ENCODE data around the gene ARHGAP6. TPM values are rescaled to one million over a fixed set of nuclear protein-coding genes. Genes with fewer than 3 reads are reported as not detected.
"Not testable (repeated sequence)": the region's sequence is repeated elsewhere in the genome, so short reads cannot be mapped to it uniquely, and the experiment has no call there.

ARHGAP6 gene
- total RNA-seq, 1 experiment from 2014 or later: 0.21 TPM

GRCh38 chrX:11242704-11243103 is 423.0 kb downstream of the ARHGAP6 start:
- in situ Hi-C loops (cut with HindIII; ENCODE audit: low pct_unique_long_range_greater_than_20kb, low sequenced_read_pairs): no loop called here

GRCh38 chrX:11241720-11242119 is 424.0 kb downstream of the ARHGAP6 start:
- in situ Hi-C loops (cut with HindIII; ENCODE audit: low pct_unique_long_range_greater_than_20kb, low sequenced_read_pairs): no loop called here

More at GRCh38 chrX:11242704-11243103, 423.0 kb downstream of the ARHGAP6 start:
- no peak for DNase-seq (ENCODE audit: low read depth, low spot score)

GRCh38 chrX:11239230-11239629 is 426.5 kb downstream of the ARHGAP6 start:
- no peak for DNase-seq (ENCODE audit: low read depth, low spot score)
- in situ Hi-C loops (cut with HindIII; ENCODE audit: low pct_unique_long_range_greater_than_20kb, low sequenced_read_pairs): no loop called here

More at GRCh38 chrX:11241720-11242119, 424.0 kb downstream of the ARHGAP6 start:
- DNase-seq (ENCODE audit: low read depth, low spot score): no peak

- DNase-seq (ENCODE audit: low read depth, low spot score); in situ Hi-C loops (cut with HindIII; ENCODE audit: low pct_unique_long_range_greater_than_20kb, low sequenced_read_pairs): not testable (repeated sequence)
Measured at GRCh38 chrX:11235377-11235776, 430.3 kb downstream of the ARHGAP6 start.

GRCh38 chrX:11215191-11215921 is 450.4 kb downstream of the ARHGAP6 start:
- DNase-seq (ENCODE audit: low read depth, low spot score): no peak
- in situ Hi-C loops (cut with HindIII; ENCODE audit: low pct_unique_long_range_greater_than_20kb, low sequenced_read_pairs): no loop called here

GRCh38 chrX:11214346-11215190 is 451.2 kb downstream of the ARHGAP6 start:
- in situ Hi-C loops (cut with HindIII; ENCODE audit: low pct_unique_long_range_greater_than_20kb, low sequenced_read_pairs): no loop called here
- DNase-seq (ENCODE audit: low read depth, low spot score): no peak

- in situ Hi-C loops (cut with HindIII; ENCODE audit: low pct_unique_long_range_greater_than_20kb, low sequenced_read_pairs): no loop called here
- DNase-seq (ENCODE audit: low read depth, low spot score): no peak
Measured at GRCh38 chrX:11212741-11213140, 453.0 kb downstream of the ARHGAP6 start.

GRCh38 chrX:11210415-11210801 is 455.3 kb downstream of the ARHGAP6 start:
- no peak for DNase-seq (ENCODE audit: low read depth, low spot score)
- in situ Hi-C loops (cut with HindIII; ENCODE audit: low pct_unique_long_range_greater_than_20kb, low sequenced_read_pairs): no loop called here

GRCh38 chrX:11209798-11210414 is 455.8 kb downstream of the ARHGAP6 start:
- in situ Hi-C loops (cut with HindIII; ENCODE audit: low pct_unique_long_range_greater_than_20kb, low sequenced_read_pairs): no loop called here
- no peak for DNase-seq (ENCODE audit: low read depth, low spot score)

GRCh38 chrX:11206716-11207115 is 459.0 kb downstream of the ARHGAP6 start:
- in situ Hi-C loops (cut with HindIII; ENCODE audit: low pct_unique_long_range_greater_than_20kb, low sequenced_read_pairs): no loop called here
- no peak for DNase-seq (ENCODE audit: low read depth, low spot score)

- no peak for DNase-seq (ENCODE audit: low read depth, low spot score)
- in situ Hi-C loops (cut with HindIII; ENCODE audit: low pct_unique_long_range_greater_than_20kb, low sequenced_read_pairs): no loop called here
Measured at GRCh38 chrX:11205796-11206195, 459.9 kb downstream of the ARHGAP6 start.

- in situ Hi-C loops (cut with HindIII; ENCODE audit: low pct_unique_long_range_greater_than_20kb, low sequenced_read_pairs): no loop called here
- no peak for DNase-seq (ENCODE audit: low read depth, low spot score)
Measured at GRCh38 chrX:11197671-11198070, 468.0 kb downstream of the ARHGAP6 start.

GRCh38 chrX:11196476-11196875 is 469.2 kb downstream of the ARHGAP6 start:
- in situ Hi-C loops (cut with HindIII; ENCODE audit: low pct_unique_long_range_greater_than_20kb, low sequenced_read_pairs): no loop called here
- DNase-seq (ENCODE audit: low read depth, low spot score): no peak

- in situ Hi-C loops (cut with HindIII; ENCODE audit: low pct_unique_long_range_greater_than_20kb, low sequenced_read_pairs): no loop called here
- DNase-seq (ENCODE audit: low read depth, low spot score): no peak
Measured at GRCh38 chrX:11193035-11193469, 472.7 kb downstream of the ARHGAP6 start.

- in situ Hi-C loops (cut with HindIII; ENCODE audit: low pct_unique_long_range_greater_than_20kb, low sequenced_read_pairs): no loop called here
- DNase-seq (ENCODE audit: low read depth, low spot score): peak; percentile 0
Measured at GRCh38 chrX:11190745-11191510, 474.8 kb downstream of the ARHGAP6 start.

- in situ Hi-C loops (cut with HindIII; ENCODE audit: low pct_unique_long_range_greater_than_20kb, low sequenced_read_pairs): no loop called here
- DNase-seq (ENCODE audit: low read depth, low spot score): no peak
Measured at GRCh38 chrX:11189097-11189496, 476.6 kb downstream of the ARHGAP6 start.

- in situ Hi-C loops (cut with HindIII; ENCODE audit: low pct_unique_long_range_greater_than_20kb, low sequenced_read_pairs): no loop called here
- no peak for DNase-seq (ENCODE audit: low read depth, low spot score)
Measured at GRCh38 chrX:11188664-11189063, 477.1 kb downstream of the ARHGAP6 start.

GRCh38 chrX:11187001-11187400 is 478.7 kb downstream of the ARHGAP6 start:
- in situ Hi-C loops (cut with HindIII; ENCODE audit: low pct_unique_long_range_greater_than_20kb, low sequenced_read_pairs): no loop called here
- DNase-seq (ENCODE audit: low read depth, low spot score): no peak
